H1 (cell line): ENCODE data around the gene RADX. TPM values are rescaled to one million over a fixed set of nuclear protein-coding genes. Genes with fewer than 3 reads are reported as not detected.

ENCODE experiments used
- SP4 ChIP-seq: IDR thresholded peaks from 2 replicates; pipeline ENCODE4 v1.6.1; 2012; ENCODE audit warnings: low read length, inconsistent platforms
- polyA plus RNA-seq, 7 experiments: library from polyadenylated mRNA; depleted of rRNA in 3 of 7; stranded (reverse) in 5 of 7; unstranded in 2 of 7; fragments of >200 nt in 5 of 7; fragments of 200-250 nt in 2 of 7; gene quantifications; 1 replicate in 5 of 7; 2 replicates in 1 of 7; 4 replicates in 1 of 7; pipeline versions ENCODE4 v1.2.1 to v1.2.3, GENCODE V29; 2011 to 2013; ENCODE audit warnings: missing spikeins in 2 of 7, mixed read lengths in 2 of 7
- total RNA-seq: library from RNA; stranded (reverse); fragmentation: NEBNext Ultra II Directional; extraction: Animal tissue kit (Norgen Biotek cat#: 25700); gene quantifications from 2 replicates; pipeline ENCODE4 v1.2.1, GENCODE V29; 2021

The RADX gene
- total and polyA plus RNA-seq, 2 of the 8 experiments (the other 6 are each of a cell fraction or from before 2014, with no cell fraction given) = 1.7 to 4.5 TPM

GRCh38 chrX:106672527-106672926, 60.7 kb downstream of the RADX start (continued):
- TF ChIP-seq SP4 = no peak
